HUES48 (cell line): Measurements from ENCODE around the gene SPAG17.

Experiments used
- H3K27ac ChIP-seq: one replicate; pipeline ENCODE4 v1.7.0; 2013; ENCODE audit warnings: low read depth, low read length, inconsistent platforms
- H3K27me3 ChIP-seq: 2 replicates; pipeline ENCODE4 v1.6.1; 2013; ENCODE audit warnings: mild to moderate bottlenecking, low read length; ENCODE audit not compliant: control insufficient read depth, insufficient read depth
- H3K36me3 ChIP-seq: 2 replicates; pipeline ENCODE4 v1.6.1; 2013; ENCODE audit warnings: low read length; ENCODE audit not compliant: control insufficient read depth, insufficient read depth
- H3K4me1 ChIP-seq: 2 replicates; pipeline ENCODE4 v1.6.1; 2013; ENCODE audit warnings: mild to moderate bottlenecking, low read length; ENCODE audit not compliant: control insufficient read depth, insufficient read depth
- H3K4me3 ChIP-seq: 2 replicates; pipeline ENCODE4 v1.5.1; 2013; ENCODE audit warnings: mild to moderate bottlenecking, low read depth, low read length
- H3K9ac ChIP-seq: 2 replicates; pipeline ENCODE4 v1.6.1; 2013; ENCODE audit warnings: mild to moderate bottlenecking, low read depth, low read length, moderate library complexity
- H3K9me3 ChIP-seq: 2 replicates; pipeline ENCODE4 v1.6.1; 2013; ENCODE audit warnings: low read length; ENCODE audit not compliant: control insufficient read depth, insufficient read depth

SPAG17 gene

GRCh38 chr1:118204105-118204504 lies 19.1 kb upstream of the SPAG17 start:
- H3K36me3 ChIP-seq = no peaks in the 10 kb centered on the region
- no peaks in the 10 kb centered on the region; the same call in 1 of the 2 replicates for H3K4me1 ChIP-seq
- H3K4me3 ChIP-seq = no peak overlapping the region

GRCh38 chr1:118202076-118202608 lies 17.1 kb upstream of the SPAG17 start:
- Histone ChIP-seq H3K27me3 (no peaks in the 10 kb centered on the region), H3K4me3 (no peak overlapping the region), H3K9me3 (no peaks in the 10 kb centered on the region), H3K27ac (no peak overlapping the region), H3K36me3 (no peaks in the 10 kb centered on the region), H3K4me1 (no peaks in the 10 kb centered on the region; the same call in 1 of the 2 replicates), H3K9ac (no peak overlapping the region)

More at GRCh38 chr1:118204105-118204504, 19.1 kb upstream of the SPAG17 start:
- Histone ChIP-seq H3K27ac (no peak overlapping the region), H3K27me3 (no peaks in the 10 kb centered on the region), H3K9me3 (no peaks in the 10 kb centered on the region), H3K9ac (no peak overlapping the region)

- H3K27ac ChIP-seq = no peak overlapping the region
- H3K4me1 ChIP-seq = no peaks in the 10 kb centered on the region; the same call in 1 of the 2 replicates
- H3K9ac ChIP-seq = no peak overlapping the region
- H3K4me3 ChIP-seq = no peak overlapping the region
- H3K36me3 ChIP-seq = no peaks in the 10 kb centered on the region
- no peaks in the 10 kb centered on the region for H3K27me3 ChIP-seq
- no peaks in the 10 kb centered on the region for H3K9me3 ChIP-seq
Observed at GRCh38 chr1:118201524-118201923, 16.5 kb upstream of the SPAG17 start.

- Histone ChIP-seq H3K27me3 (no peaks in the 10 kb centered on the region), H3K4me3 (no peak overlapping the region), H3K9ac (no peak overlapping the region)
Observed at GRCh38 chr1:118200836-118201235, 15.8 kb upstream of the SPAG17 start.

GRCh38 chr1:118190561-118190960 lies 5.5 kb upstream of the SPAG17 start:
- Histone ChIP-seq H3K27me3 (no peaks in the 10 kb centered on the region), H3K4me1 (peaks cover 12% of the 10 kb centered on the region; the same call in 1 of the 2 replicates), H3K36me3 (no peaks in the 10 kb centered on the region), H3K9ac (no peak overlapping the region), H3K9me3 (no peaks in the 10 kb centered on the region), H3K4me3 (no peak overlapping the region), H3K27ac (no peak overlapping the region)

More at GRCh38 chr1:118200836-118201235, 15.8 kb upstream of the SPAG17 start:
- Histone ChIP-seq H3K36me3 (no peaks in the 10 kb centered on the region), H3K9me3 (no peaks in the 10 kb centered on the region), H3K27ac (no peak overlapping the region), H3K4me1 (no peaks in the 10 kb centered on the region; the same call in 1 of the 2 replicates)

GRCh38 chr1:118189564-118189963 lies 4.5 kb upstream of the SPAG17 start:
- no peak overlapping the region for H3K9ac ChIP-seq
- H3K36me3 ChIP-seq = no peaks in the 10 kb centered on the region
- H3K4me1 ChIP-seq = peaks cover 18% of the 10 kb centered on the region; the same call in 1 of the 2 replicates
- H3K27me3 ChIP-seq = no peaks in the 10 kb centered on the region
- H3K9me3 ChIP-seq = no peaks in the 10 kb centered on the region
- no peak overlapping the region for H3K27ac ChIP-seq
- no peak overlapping the region for H3K4me3 ChIP-seq

- no peaks in the 10 kb centered on the region for H3K9me3 ChIP-seq
- H3K4me3 ChIP-seq = no peak overlapping the region
- peaks cover 20% of the 10 kb centered on the region; the same call in 1 of the 2 replicates for H3K4me1 ChIP-seq
- H3K9ac ChIP-seq = no peak overlapping the region
- H3K27me3 ChIP-seq = no peaks in the 10 kb centered on the region
- no peaks in the 10 kb centered on the region for H3K36me3 ChIP-seq
- H3K27ac ChIP-seq = no peak overlapping the region
Observed at GRCh38 chr1:118188411-118188810, 3.4 kb upstream of the SPAG17 start.

- Histone ChIP-seq H3K9me3 (no peaks in the 10 kb centered on the region), H3K27me3 (no peaks in the 10 kb centered on the region), H3K4me3 (no peak overlapping the region), H3K9ac (no peak overlapping the region), H3K4me1 (peaks cover 20% of the 10 kb centered on the region; the same call in 1 of the 2 replicates), H3K27ac (no peak overlapping the region), H3K36me3 (no peaks in the 10 kb centered on the region)
Observed at GRCh38 chr1:118186026-118186425, 998 bp upstream of the SPAG17 start.

- Histone ChIP-seq H3K4me3 (peak overlapping the region; percentile 83), H3K9ac (no peak overlapping the region), H3K27me3 (no peaks in the 10 kb centered on the region), H3K9me3 (no peaks in the 10 kb centered on the region), H3K36me3 (no peaks in the 10 kb centered on the region), H3K4me1 (peaks cover 20% of the 10 kb centered on the region; the same call in 1 of the 2 replicates), H3K27ac (peak overlapping the region; percentile 23)
Observed at GRCh38 chr1:118184739-118185083, 317 bp downstream of the SPAG17 start.

GRCh38 chr1:118183586-118183985 lies 1.4 kb downstream of the SPAG17 start:
- Histone ChIP-seq H3K4me1 (peaks cover 20% of the 10 kb centered on the region; the same call in 1 of the 2 replicates), H3K36me3 (no peaks in the 10 kb centered on the region), H3K27me3 (no peaks in the 10 kb centered on the region), H3K9me3 (no peaks in the 10 kb centered on the region), H3K4me3 (no peak overlapping the region), H3K9ac (no peak overlapping the region), H3K27ac (no peak overlapping the region)

GRCh38 chr1:118177998-118178397 lies 7.0 kb downstream of the SPAG17 start:
- Histone ChIP-seq H3K4me1 (no peaks in the 10 kb centered on the region), H3K9me3 (no peaks in the 10 kb centered on the region), H3K27ac (no peak overlapping the region), H3K36me3 (no peaks in the 10 kb centered on the region), H3K9ac (no peak overlapping the region), H3K27me3 (no peaks in the 10 kb centered on the region), H3K4me3 (no peak overlapping the region)
